HTERT RPE-1 (cell line): Measurements from ENCODE around the gene BAIAP2L1.
"Not testable (repeated sequence)": the region's sequence is repeated elsewhere in the genome, so short reads cannot be mapped to it uniquely, and the experiment has no call there.

Experiments used
- in situ Hi-C: fragments of 300-500 bp; cut with MboI; formaldehyde crosslinking; loops from 4 replicates; pipeline ENCODE4 v1.14.3; 2020; ENCODE audit warnings: low sequenced_read_pairs

The BAIAP2L1 gene

GRCh38 chr7:98399890-98400541, 874 bp downstream of the BAIAP2L1 start:
- in situ Hi-C loops = no loop called here

DNA sequence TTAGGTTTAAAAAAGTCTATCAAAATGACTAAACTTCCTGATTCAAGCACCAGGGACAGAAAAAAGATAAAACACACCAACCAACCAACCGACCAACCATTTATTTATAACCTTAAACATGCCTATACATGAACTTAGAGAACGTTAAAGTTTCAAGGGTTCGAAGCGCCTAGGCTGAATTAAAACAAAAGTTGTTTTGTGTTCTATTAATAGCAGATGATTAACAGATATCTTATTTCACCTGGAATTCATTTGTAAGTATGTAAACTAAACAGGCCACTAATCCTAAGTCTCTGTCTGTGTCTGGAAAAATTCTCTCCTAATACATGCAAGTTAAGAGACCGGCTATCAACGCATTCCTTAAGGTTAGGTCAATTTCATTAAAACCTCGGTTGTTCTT, 1.4 kb downstream of the BAIAP2L1 start:
- in situ Hi-C loops = no loop called here

- in situ Hi-C loops = no loop called here
These were observed 2.1 kb downstream of the BAIAP2L1 start for GRCh38 chr7:98398567-98399372.

GRCh38 chr7:98396768-98397167, 4.1 kb downstream of the BAIAP2L1 start:
- in situ Hi-C loops = no loop called here

GRCh38 chr7:98395951-98396350, 4.9 kb downstream of the BAIAP2L1 start:
- in situ Hi-C loops = no loop called here

GRCh38 chr7:98395481-98395880, 5.4 kb downstream of the BAIAP2L1 start:
- in situ Hi-C loops = no loop called here

DNA sequence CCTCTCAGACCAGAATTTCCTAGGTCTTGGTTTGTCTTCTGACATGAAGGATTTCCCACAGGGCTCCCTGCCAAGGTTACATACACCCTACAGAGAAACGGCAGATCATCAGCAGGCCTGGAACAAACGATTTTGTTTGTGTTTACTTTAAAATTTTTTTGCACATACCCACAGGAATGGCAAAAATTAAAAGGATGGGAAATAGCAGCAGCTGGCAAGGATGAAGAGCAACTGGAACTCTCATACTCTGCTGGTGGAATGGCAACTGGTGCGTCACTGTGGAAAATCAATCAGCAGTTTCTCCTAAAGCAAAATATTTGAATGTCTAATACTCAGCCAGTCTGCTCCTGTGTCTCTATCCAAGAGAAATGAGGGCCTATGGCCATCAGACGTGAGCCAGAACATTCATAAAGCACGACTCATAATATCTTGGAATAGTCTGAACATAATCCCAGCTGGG, 6.5 kb downstream of the BAIAP2L1 start:
- in situ Hi-C loops = no loop called here

DNA sequence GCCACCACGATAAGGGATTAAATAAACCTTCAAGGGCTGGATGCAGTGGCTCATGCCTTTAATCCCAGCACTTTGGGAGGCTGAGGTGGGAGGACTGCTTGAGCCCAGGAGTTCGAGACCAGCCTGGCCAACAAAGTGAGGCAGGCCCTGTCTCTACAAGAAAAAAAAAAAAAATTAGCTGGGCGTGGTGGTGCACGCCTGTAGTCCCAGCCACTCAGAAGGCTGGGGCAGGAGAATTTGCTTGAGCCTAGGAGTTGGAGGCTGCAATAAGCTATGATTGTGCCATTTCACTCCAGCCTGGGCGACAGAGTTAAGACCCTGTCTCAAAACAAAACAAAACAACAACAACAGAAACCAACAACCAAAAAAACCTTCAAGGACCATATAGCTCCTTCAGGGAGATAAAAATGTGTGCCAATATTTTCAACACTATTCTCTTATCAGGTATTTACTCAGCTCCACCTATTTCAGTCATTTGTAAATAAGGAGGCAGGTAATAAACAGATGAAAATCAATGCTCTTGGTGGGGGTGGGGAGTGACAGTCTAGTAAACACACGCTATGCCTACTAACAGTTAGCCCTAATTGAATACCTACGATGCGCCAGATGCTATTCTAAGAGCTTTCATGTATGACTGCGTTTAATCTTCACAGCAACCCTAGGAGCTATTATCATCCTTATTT, 13.2 kb downstream of the BAIAP2L1 start:
- in situ Hi-C loops = no loop called here

- in situ Hi-C loops = no loop called here
These were observed 13.8 kb downstream of the BAIAP2L1 start for GRCh38 chr7:98387131-98387530.

DNA sequence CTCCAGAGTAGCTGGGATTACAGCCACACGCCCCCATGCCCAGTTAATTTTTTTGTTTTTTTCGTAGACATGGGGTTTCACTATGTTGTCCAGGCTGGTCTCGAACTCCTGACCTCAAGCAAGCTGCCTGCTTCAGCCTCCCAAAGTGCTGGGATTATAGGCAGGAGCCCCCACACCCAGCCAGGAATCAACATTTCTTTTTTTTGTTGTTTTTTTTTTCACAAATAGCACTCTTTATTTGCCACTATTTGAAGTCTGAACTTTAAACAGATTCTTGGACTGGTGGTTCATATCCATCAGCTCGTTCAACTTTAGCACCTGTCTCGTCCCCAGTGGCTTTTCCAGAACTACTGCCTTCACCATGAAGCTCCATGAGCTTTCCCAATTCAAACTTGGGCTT, 15.4 kb downstream of the BAIAP2L1 start:
- in situ Hi-C loops = not testable (repeated sequence)

DNA sequence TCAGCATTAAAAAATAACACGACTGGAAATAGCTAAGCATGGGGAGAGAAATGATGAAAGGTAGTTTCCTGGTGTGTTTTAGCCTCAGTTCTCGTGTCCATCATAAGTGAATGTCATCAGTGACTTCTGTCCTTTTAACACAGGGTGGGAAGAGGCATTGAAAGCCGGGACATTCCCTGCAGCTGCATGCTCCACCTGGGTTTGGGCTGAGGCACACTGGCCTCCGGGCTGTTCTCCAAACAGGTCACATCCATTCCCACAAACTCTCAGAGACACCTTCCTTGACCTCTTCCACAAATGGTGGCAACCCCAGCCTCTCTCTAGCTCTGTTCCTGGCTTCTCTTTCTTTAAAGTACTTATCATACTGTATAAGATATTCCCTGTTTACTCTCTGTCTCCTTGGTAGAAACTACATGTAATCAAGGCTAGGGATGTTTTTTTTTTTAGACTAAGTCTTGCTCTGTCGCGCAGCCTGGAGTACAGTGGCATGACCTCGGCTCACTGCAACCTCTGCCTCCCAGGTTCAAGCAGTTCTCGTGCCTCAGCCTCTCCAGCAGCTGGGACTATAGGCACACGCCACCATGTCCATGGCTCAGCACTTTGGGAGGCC, 22.6 kb downstream of the BAIAP2L1 start:
- in situ Hi-C loops = no loop called here

DNA sequence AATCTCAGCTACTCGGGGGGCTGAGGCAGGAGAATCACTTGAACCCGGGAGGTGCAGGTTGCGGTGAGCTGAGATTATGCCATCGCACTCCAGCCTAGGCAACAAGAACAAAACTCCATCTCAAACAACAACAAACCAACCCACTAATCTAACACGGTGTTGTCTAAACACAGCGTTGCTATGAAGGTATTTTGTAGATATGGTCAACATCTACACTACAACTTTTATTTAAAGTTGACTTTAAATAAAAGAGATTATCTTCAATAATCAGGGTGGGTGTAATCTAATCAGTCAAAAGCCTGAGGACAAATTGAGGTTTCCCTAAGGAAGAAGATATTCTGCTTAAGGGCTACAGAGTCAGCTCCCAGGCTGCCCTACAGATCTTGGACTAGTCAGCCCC, 24.2 kb downstream of the BAIAP2L1 start:
- in situ Hi-C loops = no loop called here

GRCh38 chr7:98375664-98376063, 25.2 kb downstream of the BAIAP2L1 start:
- in situ Hi-C loops = no loop called here

GRCh38 chr7:98374285-98374680, 26.6 kb downstream of the BAIAP2L1 start:
- in situ Hi-C loops = no loop called here

GRCh38 chr7:98372993-98373392, 27.9 kb downstream of the BAIAP2L1 start:
- in situ Hi-C loops = no loop called here

DNA sequence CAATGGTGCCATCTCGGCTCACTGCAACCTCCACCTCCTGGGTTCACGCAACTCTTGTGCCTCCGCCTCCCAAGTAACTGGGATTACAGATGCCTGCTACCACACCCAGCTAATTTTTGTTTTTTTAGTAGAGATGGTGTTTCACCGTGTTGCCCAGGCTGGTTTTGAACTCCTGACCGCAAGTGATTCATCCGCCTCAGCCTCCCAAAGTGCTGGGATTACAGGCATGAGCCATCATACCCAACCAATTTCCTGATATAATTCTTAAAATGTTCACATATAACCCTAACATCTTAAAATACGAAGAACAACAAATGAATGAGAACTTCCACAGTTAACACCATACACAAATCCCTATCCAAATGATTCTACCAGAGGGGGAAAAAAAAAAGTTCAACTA, 31.2 kb downstream of the BAIAP2L1 start:
- in situ Hi-C loops = no loop called here

DNA sequence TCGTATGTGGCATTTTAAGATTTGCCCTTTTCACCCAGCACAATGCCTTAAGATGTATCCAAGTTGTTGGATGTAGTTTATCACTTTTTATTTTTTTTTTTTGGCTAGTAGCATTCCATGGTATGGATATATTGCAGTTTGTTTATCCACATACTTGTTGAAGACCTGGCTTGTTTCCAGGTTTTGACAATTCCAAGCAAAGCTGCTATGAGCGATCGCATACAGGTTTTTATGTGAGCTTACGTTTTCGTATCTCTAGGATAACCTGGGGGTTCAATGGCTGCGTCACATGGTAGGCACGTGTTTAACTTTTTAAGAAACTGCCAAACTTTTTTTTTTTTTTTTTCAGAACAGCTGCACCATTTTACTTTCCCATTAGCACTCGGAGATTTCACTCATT, 32.2 kb downstream of the BAIAP2L1 start:
- in situ Hi-C loops = no loop called here

DNA sequence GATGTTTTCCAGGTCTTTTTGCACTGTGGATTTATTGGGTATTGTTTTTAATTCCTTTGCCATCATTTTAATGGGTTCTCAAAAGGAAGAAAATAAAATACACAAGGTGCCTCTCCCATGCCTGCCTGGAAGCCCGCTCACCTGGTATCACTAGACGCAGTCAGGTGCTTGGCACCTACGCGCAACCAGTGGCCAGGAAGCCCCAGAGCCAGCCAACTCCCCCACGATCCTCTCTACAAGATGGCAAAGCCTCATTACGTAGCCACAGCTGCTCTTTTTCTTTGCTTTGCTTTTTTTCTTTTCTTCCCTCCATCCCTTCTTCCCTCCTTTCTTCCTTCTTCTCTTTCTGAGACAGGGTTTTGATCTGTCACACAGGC, 34.3 kb downstream of the BAIAP2L1 start:
- in situ Hi-C loops = no loop called here

- in situ Hi-C loops = no loop called here
These were observed 34.9 kb downstream of the BAIAP2L1 start for GRCh38 chr7:98365863-98366561.

GRCh38 chr7:98364220-98364619, 36.7 kb downstream of the BAIAP2L1 start:
- in situ Hi-C loops = no loop called here

- in situ Hi-C loops = no loop called here
These were observed 38.4 kb downstream of the BAIAP2L1 start for GRCh38 chr7:98362517-98362916.
